ENCODE results near the gene SEC14L3.

GRCh38 chr22:30507670-30508069 is 35.9 kb upstream of the SEC14L3 start:
- TF ChIP-seq POLR2A (IDR thresholded peaks at IDR 0.05; ENCODE audit: extremely low read depth, insufficient read length) (no peak), MAX (IDR thresholded peaks at IDR 0.05; ENCODE audit: low read depth, low read length) (no peak), MYC (IDR thresholded peaks at IDR 0.05; ENCODE audit: low read depth, low read length) (no peak)
- TF ChIP-seq, protein P1, sequence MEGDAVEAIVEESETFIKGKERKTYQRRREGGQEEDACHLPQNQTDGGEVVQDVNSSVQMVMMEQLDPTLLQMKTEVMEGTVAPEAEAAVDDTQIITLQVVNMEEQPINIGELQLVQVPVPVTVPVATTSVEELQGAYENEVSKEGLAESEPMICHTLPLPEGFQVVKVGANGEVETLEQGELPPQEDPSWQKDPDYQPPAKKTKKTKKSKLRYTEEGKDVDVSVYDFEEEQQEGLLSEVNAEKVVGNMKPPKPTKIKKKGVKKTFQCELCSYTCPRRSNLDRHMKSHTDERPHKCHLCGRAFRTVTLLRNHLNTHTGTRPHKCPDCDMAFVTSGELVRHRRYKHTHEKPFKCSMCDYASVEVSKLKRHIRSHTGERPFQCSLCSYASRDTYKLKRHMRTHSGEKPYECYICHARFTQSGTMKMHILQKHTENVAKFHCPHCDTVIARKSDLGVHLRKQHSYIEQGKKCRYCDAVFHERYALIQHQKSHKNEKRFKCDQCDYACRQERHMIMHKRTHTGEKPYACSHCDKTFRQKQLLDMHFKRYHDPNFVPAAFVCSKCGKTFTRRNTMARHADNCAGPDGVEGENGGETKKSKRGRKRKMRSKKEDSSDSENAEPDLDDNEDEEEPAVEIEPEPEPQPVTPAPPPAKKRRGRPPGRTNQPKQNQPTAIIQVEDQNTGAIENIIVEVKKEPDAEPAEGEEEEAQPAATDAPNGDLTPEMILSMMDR (IDR thresholded peaks at IDR 0.05; ENCODE audit: low read depth, low read length): no peak
